ENCODE results near the gene TMEM233.

Gene TMEM233

GRCh38 chr12:119593578-119594398 is at the start of gene TMEM233:
TMEM233 (plus strand) TSS chr12:119593774; CDS start chr12:119593849, 75 bp downstream.
- ATAC-seq (peak; percentile 32), DNase-seq (ENCODE audit: low spot score in 2 of 2) (no peak)
- H3K27ac Mint-ChIP-seq = no peak within 1 kb of the TSS
- peaks cover 24% of the 10 kb centered on the region for H3K4me1 Mint-ChIP-seq
- H3K9me3 Mint-ChIP-seq = no peaks in the 10 kb centered on the region
- no peaks in the 10 kb centered on the region for H3K36me3 Mint-ChIP-seq
- H3K4me3 Mint-ChIP-seq = peak within 1 kb of the TSS; percentile 14

- H3K36me3 Mint-ChIP-seq = no peaks in the 10 kb centered on the region
- H3K4me1 Mint-ChIP-seq = no peaks in the 10 kb centered on the region
- peak; percentile 51 to 74 for DNase-seq (ENCODE audit: low spot score in 2 of 2)
- no peak overlapping the region for H3K27ac Mint-ChIP-seq
- no peaks in the 10 kb centered on the region for H3K9me3 Mint-ChIP-seq
- peak; percentile 55 for ATAC-seq
- no peak overlapping the region for H3K4me3 Mint-ChIP-seq
Observed at GRCh38 chr12:119544765-119545625, 48.6 kb upstream of the TMEM233 start.

GRCh38 chr12:119546340-119546739 is 47.2 kb upstream of the TMEM233 start:
- H3K27ac Mint-ChIP-seq = no peak overlapping the region
- no peaks in the 10 kb centered on the region for H3K4me1 Mint-ChIP-seq
- H3K4me3 Mint-ChIP-seq = no peak overlapping the region
- no peak for ATAC-seq
- DNase-seq (ENCODE audit: low spot score in 2 of 2) = no peak
- no peaks in the 10 kb centered on the region for H3K9me3 Mint-ChIP-seq
- H3K36me3 Mint-ChIP-seq = no peaks in the 10 kb centered on the region

- Mint-ChIP-seq H3K36me3 (no peaks in the 10 kb centered on the region), H3K9me3 (no peaks in the 10 kb centered on the region), H3K4me3 (no peak overlapping the region), H3K27ac (no peak overlapping the region), H3K4me1 (no peaks in the 10 kb centered on the region)
- DNase-seq (ENCODE audit: low spot score in 2 of 2) = no peak
- ATAC-seq = no peak
Observed at GRCh38 chr12:119547001-119547400, 46.6 kb upstream of the TMEM233 start.

GRCh38 chr12:119556854-119557253 is 36.7 kb upstream of the TMEM233 start:
- Mint-ChIP-seq H3K36me3 (no peaks in the 10 kb centered on the region), H3K27ac (no peak overlapping the region), H3K9me3 (peaks cover 2% of the 10 kb centered on the region), H3K4me1 (no peaks in the 10 kb centered on the region), H3K4me3 (no peak overlapping the region)
- DNase-seq (ENCODE audit: low spot score in 2 of 2) (no peak), ATAC-seq (no peak)

GRCh38 chr12:119565404-119565803 is 28.2 kb upstream of the TMEM233 start:
- ATAC-seq (no peak), DNase-seq (ENCODE audit: low spot score in 2 of 2) (no peak)
- Mint-ChIP-seq H3K4me1 (no peaks in the 10 kb centered on the region), H3K27ac (no peak overlapping the region), H3K4me3 (no peak overlapping the region), H3K9me3 (no peaks in the 10 kb centered on the region), H3K36me3 (no peaks in the 10 kb centered on the region)

- no peak overlapping the region for H3K4me3 Mint-ChIP-seq
- no peak for ATAC-seq
- H3K4me1 Mint-ChIP-seq = no peaks in the 10 kb centered on the region
- DNase-seq (ENCODE audit: low spot score in 2 of 2) = no peak
- H3K9me3 Mint-ChIP-seq = no peaks in the 10 kb centered on the region
- H3K36me3 Mint-ChIP-seq = no peaks in the 10 kb centered on the region
- no peak overlapping the region for H3K27ac Mint-ChIP-seq
Observed at GRCh38 chr12:119570771-119571170, 22.8 kb upstream of the TMEM233 start.

GRCh38 chr12:119573086-119573485 is 20.5 kb upstream of the TMEM233 start:
- Mint-ChIP-seq H3K4me3 (no peak overlapping the region), H3K27ac (peak overlapping the region; percentile 73), H3K4me1 (no peaks in the 10 kb centered on the region), H3K36me3 (no peaks in the 10 kb centered on the region), H3K9me3 (no peaks in the 10 kb centered on the region)
- ATAC-seq = no peak
- DNase-seq (ENCODE audit: low spot score in 2 of 2) = no peak

- DNase-seq (ENCODE audit: low spot score in 2 of 2) (no peak), ATAC-seq (no peak)
- H3K4me1 Mint-ChIP-seq = no peaks in the 10 kb centered on the region
- H3K9me3 Mint-ChIP-seq = no peaks in the 10 kb centered on the region
- no peaks in the 10 kb centered on the region for H3K36me3 Mint-ChIP-seq
- no peak overlapping the region for H3K4me3 Mint-ChIP-seq
- H3K27ac Mint-ChIP-seq = no peak overlapping the region
Observed at GRCh38 chr12:119574255-119574654, 19.3 kb upstream of the TMEM233 start.

- no peak for ATAC-seq
- Mint-ChIP-seq H3K4me3 (no peak overlapping the region), H3K9me3 (no peaks in the 10 kb centered on the region), H3K27ac (no peak overlapping the region), H3K4me1 (no peaks in the 10 kb centered on the region), H3K36me3 (no peaks in the 10 kb centered on the region)
- no peak for DNase-seq (ENCODE audit: low spot score in 2 of 2)
Observed at GRCh38 chr12:119576118-119576810, 17.3 kb upstream of the TMEM233 start.

GRCh38 chr12:119576915-119577314 is 16.7 kb upstream of the TMEM233 start:
- DNase-seq (ENCODE audit: low spot score in 2 of 2) (no peak), ATAC-seq (no peak)
- Mint-ChIP-seq H3K4me1 (no peaks in the 10 kb centered on the region), H3K27ac (no peak overlapping the region), H3K9me3 (no peaks in the 10 kb centered on the region), H3K4me3 (no peak overlapping the region), H3K36me3 (no peaks in the 10 kb centered on the region)

- H3K4me3 Mint-ChIP-seq = no peak overlapping the region
- no peaks in the 10 kb centered on the region for H3K9me3 Mint-ChIP-seq
- no peak overlapping the region for H3K27ac Mint-ChIP-seq
- H3K4me1 Mint-ChIP-seq = no peaks in the 10 kb centered on the region
- no peak for DNase-seq (ENCODE audit: low spot score in 2 of 2)
- no peaks in the 10 kb centered on the region for H3K36me3 Mint-ChIP-seq
- peak; percentile 63 for ATAC-seq
Observed at GRCh38 chr12:119578112-119578511, 15.5 kb upstream of the TMEM233 start.

GRCh38 chr12:119589097-119589496 is 4.5 kb upstream of the TMEM233 start:
- DNase-seq (ENCODE audit: low spot score in 2 of 2) (no peak), ATAC-seq (no peak)
- Mint-ChIP-seq H3K27ac (no peak overlapping the region), H3K36me3 (no peaks in the 10 kb centered on the region), H3K9me3 (no peaks in the 10 kb centered on the region), H3K4me3 (no peak overlapping the region), H3K4me1 (peaks cover 4% of the 10 kb centered on the region)

GRCh38 chr12:119589634-119590033 is 3.9 kb upstream of the TMEM233 start:
- DNase-seq (ENCODE audit: low spot score in 2 of 2) = no peak
- peaks cover 9% of the 10 kb centered on the region for H3K4me1 Mint-ChIP-seq
- H3K27ac Mint-ChIP-seq = no peak overlapping the region
- no peaks in the 10 kb centered on the region for H3K36me3 Mint-ChIP-seq
- no peak overlapping the region for H3K4me3 Mint-ChIP-seq
- H3K9me3 Mint-ChIP-seq = no peaks in the 10 kb centered on the region
- ATAC-seq = no peak

- ATAC-seq = no peak
- no peaks in the 10 kb centered on the region for H3K9me3 Mint-ChIP-seq
- peaks cover 24% of the 10 kb centered on the region for H3K4me1 Mint-ChIP-seq
- peak in 1 of 2 donors; percentile 15 for DNase-seq (ENCODE audit: low spot score in 2 of 2)
- no peak overlapping the region for H3K27ac Mint-ChIP-seq
- H3K4me3 Mint-ChIP-seq = no peak overlapping the region
- H3K36me3 Mint-ChIP-seq = no peaks in the 10 kb centered on the region
Observed at GRCh38 chr12:119592232-119592631, 1.3 kb upstream of the TMEM233 start.
